Cardiac fibroblast (primary cell): ENCODE results near the gene PSRC1.

Source experiments
- DNase-seq, 2 donors: peaks; one replicate each; pipeline versions ENCODE4 v3.0.0 to v3.0.0-alpha.2; 2010; ENCODE audit warnings: low read depth in 2 of 2
- H3K4me3 ChIP-seq, 2 donors: replicated peaks in 1 of 2; 1 replicate in 1 of 2; 2 replicates in 1 of 2; pipeline ENCODE4 v1.5.1; 2011; ENCODE audit warnings: low read depth in 2 of 2, low read length in 2 of 2, mild to moderate bottlenecking in 2 of 2, moderate library complexity in 1 of 2
- CTCF ChIP-seq: IDR thresholded peaks from one replicate; pipeline ENCODE4 v1.5.1; 2011; ENCODE audit warnings: low read depth, mild to moderate bottlenecking, low read length, inconsistent platforms

Gene PSRC1

GRCh38 chr1:109256971-109257681 lies 25.8 kb downstream of the PSRC1 start:
- no peak for DNase-seq
- H3K4me3 ChIP-seq = no peak overlapping the region

GRCh38 chr1:109256085-109256484 lies 26.9 kb downstream of the PSRC1 start:
- DNase-seq = no peak
- TF ChIP-seq CTCF = no peak
- no peak overlapping the region for H3K4me3 ChIP-seq

More at GRCh38 chr1:109256971-109257681, 25.8 kb downstream of the PSRC1 start:
- no peak for TF ChIP-seq CTCF

GRCh38 chr1:109255678-109256077 lies 27.3 kb downstream of the PSRC1 start:
- no peak for DNase-seq
- H3K4me3 ChIP-seq = no peak overlapping the region
- no peak for TF ChIP-seq CTCF

GRCh38 chr1:109255097-109255651 lies 27.8 kb downstream of the PSRC1 start:
- H3K4me3 ChIP-seq = no peak overlapping the region
- no peak for DNase-seq
- TF ChIP-seq CTCF = peak; percentile 20

- H3K4me3 ChIP-seq = no peak overlapping the region
- TF ChIP-seq CTCF = no peak
- no peak for DNase-seq
Measured at GRCh38 chr1:109254621-109255096, 28.3 kb downstream of the PSRC1 start.

- peak in 1 of 2 donors; percentile 38 for DNase-seq
- no peak for TF ChIP-seq CTCF
- no peak overlapping the region for H3K4me3 ChIP-seq
Measured at GRCh38 chr1:109253803-109254620, 28.9 kb downstream of the PSRC1 start.
